Measurements from ENCODE around the gene DPP4. TPM values are rescaled to one million over a fixed set of nuclear protein-coding genes. Genes with fewer than 3 reads are reported as not detected.
"Not testable (repeated sequence)": the region's sequence is repeated elsewhere in the genome, so short reads cannot be mapped to it uniquely, and the experiment has no call there.

DPP4 gene
- total RNA-seq, 1 donor from 2014 or later = not detected

DNA sequence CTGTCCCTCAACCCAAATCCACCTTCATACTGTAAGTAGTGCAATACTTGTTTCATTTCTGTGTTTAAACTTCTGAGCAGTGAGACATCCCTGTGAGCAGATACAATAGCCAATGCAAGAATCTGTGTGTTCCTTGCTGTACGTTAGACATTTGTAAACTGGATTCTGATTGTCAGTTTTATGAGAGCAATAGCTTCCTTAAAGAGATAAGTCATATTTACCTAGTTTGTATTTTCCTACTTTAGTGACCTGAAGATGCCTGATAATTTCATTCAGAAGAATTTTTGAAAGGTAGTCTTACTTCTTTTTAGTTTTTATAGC is 90.7 kb downstream of the DPP4 start:
- no peak overlapping the region for H3K27ac Mint-ChIP-seq (ENCODE audit: unreplicated experiment)
- TF ChIP-seq, protein P1, sequence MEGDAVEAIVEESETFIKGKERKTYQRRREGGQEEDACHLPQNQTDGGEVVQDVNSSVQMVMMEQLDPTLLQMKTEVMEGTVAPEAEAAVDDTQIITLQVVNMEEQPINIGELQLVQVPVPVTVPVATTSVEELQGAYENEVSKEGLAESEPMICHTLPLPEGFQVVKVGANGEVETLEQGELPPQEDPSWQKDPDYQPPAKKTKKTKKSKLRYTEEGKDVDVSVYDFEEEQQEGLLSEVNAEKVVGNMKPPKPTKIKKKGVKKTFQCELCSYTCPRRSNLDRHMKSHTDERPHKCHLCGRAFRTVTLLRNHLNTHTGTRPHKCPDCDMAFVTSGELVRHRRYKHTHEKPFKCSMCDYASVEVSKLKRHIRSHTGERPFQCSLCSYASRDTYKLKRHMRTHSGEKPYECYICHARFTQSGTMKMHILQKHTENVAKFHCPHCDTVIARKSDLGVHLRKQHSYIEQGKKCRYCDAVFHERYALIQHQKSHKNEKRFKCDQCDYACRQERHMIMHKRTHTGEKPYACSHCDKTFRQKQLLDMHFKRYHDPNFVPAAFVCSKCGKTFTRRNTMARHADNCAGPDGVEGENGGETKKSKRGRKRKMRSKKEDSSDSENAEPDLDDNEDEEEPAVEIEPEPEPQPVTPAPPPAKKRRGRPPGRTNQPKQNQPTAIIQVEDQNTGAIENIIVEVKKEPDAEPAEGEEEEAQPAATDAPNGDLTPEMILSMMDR (IDR thresholded peaks at IDR 0.05) = no peak
- H3K27me3 Mint-ChIP-seq (ENCODE audit: unreplicated experiment) = no peaks in the 10 kb centered on the region
- H3K36me3 Mint-ChIP-seq (ENCODE audit: unreplicated experiment) = no peaks in the 10 kb centered on the region
- no peak for DNase-seq (ENCODE audit: extremely low spot score, unreplicated experiment)
- peaks cover 2% of the 10 kb centered on the region for H3K4me1 Mint-ChIP-seq (ENCODE audit: unreplicated experiment)
- H3K4me3 Mint-ChIP-seq (ENCODE audit: unreplicated experiment) = no peak overlapping the region
- H3K9me3 Mint-ChIP-seq (ENCODE audit: unreplicated experiment) = no peaks in the 10 kb centered on the region

DNA sequence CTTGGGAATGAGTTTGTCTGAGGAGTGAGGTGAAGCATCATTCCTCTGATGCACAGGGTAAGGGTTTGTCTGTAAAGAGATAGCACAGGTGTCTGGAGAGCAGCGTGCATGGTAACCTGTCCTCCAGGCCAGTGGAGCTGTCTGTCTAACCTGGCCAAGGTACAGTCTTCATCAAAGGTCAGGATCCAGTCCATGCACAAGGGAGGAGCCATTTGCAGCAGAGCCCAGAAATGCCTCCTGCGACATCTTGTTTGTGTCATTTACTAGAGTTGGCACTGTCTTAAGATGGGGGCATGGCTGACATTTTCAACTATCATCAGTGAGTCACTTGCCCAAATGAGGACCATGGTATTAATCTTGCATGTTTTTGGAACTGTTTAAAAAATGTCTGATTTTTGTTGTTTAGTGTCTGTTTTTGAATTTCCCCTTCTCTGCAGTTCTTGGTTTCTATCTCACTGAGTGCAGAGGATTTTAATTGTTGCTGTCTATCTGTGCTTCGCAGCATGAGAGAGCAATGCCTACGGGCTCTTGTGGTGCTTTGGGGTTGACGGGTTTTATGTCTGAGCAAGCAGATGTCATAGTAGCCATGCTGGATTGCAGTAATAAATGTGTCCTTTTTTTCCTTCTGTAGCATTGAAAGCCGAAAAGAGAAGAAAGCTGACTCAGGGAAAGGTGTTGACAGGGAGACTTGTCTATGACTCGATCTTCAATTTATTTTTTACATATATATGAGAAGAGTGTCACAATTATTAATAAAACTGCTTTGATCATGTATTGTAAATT is 91.3 kb downstream of the DPP4 start:
- no peak overlapping the region for H3K4me3 Mint-ChIP-seq (ENCODE audit: unreplicated experiment)
- H3K27ac Mint-ChIP-seq (ENCODE audit: unreplicated experiment) = no peak overlapping the region
- H3K27me3 Mint-ChIP-seq (ENCODE audit: unreplicated experiment) = no peaks in the 10 kb centered on the region
- TF ChIP-seq, protein P1 (IDR thresholded peaks at IDR 0.05) = no peak
- no peaks in the 10 kb centered on the region for H3K36me3 Mint-ChIP-seq (ENCODE audit: unreplicated experiment)
- peaks cover 2% of the 10 kb centered on the region for H3K4me1 Mint-ChIP-seq (ENCODE audit: unreplicated experiment)
- no peaks in the 10 kb centered on the region for H3K9me3 Mint-ChIP-seq (ENCODE audit: unreplicated experiment)
- DNase-seq (ENCODE audit: extremely low spot score, unreplicated experiment) = no peak

DNA sequence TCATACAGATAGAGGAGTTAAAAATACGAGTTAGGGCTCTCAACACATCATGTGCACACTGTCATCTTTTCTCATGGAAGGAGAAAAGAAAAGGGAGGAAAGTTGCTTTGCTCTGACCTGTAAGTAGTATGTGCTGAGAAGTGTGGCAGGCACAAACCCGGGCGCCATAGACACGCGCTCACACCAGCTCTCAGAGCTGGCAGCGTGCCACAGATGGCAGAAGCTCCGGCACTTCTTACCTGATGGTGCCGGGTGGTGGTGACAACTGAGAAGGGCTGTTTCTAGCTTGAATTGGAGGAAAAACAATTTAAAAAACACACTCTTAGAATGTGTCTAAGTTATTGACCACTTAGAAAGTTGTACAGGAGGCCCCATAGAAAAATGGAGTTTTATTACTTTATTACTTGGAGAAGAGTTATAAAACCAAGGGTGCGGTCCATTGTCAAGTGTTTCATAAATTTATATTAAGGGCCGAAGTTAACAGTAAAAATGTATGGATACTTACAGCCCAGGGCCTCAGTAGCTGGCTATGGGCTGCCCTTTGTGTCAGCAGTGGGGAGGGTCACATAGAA is 92.2 kb downstream of the DPP4 start:
- H3K9me3 Mint-ChIP-seq (ENCODE audit: unreplicated experiment) = no peaks in the 10 kb centered on the region
- no peak overlapping the region for H3K27ac Mint-ChIP-seq (ENCODE audit: unreplicated experiment)
- no peak overlapping the region for H3K4me3 Mint-ChIP-seq (ENCODE audit: unreplicated experiment)
- no peaks in the 10 kb centered on the region for H3K36me3 Mint-ChIP-seq (ENCODE audit: unreplicated experiment)
- TF ChIP-seq, protein P1 (IDR thresholded peaks at IDR 0.05) = no peak
- no peak for DNase-seq (ENCODE audit: extremely low spot score, unreplicated experiment)
- no peaks in the 10 kb centered on the region for H3K27me3 Mint-ChIP-seq (ENCODE audit: unreplicated experiment)
- peaks cover 3% of the 10 kb centered on the region for H3K4me1 Mint-ChIP-seq (ENCODE audit: unreplicated experiment)

DNA sequence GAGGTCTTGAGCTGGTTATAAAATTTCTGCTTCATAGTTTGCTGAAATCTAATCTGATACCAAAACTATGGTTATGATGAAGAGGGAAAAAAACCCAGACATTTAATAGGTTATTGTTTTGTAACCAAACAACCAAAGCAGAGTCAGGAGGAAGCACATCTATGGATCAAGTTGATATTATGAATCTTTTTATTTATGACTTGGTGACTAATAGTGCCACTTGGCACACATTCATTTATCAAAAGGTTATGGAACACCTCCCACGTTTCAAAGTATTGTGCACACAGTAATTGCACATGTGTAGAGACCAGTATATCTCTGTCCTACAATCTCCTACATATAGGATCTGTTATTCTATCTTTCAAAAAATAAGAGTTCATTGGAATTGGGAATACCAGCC is 93.0 kb downstream of the DPP4 start:
- Mint-ChIP-seq H3K27ac (ENCODE audit: unreplicated experiment) (no peak overlapping the region), H3K9me3 (ENCODE audit: unreplicated experiment) (no peaks in the 10 kb centered on the region), H3K27me3 (ENCODE audit: unreplicated experiment) (no peaks in the 10 kb centered on the region), H3K4me1 (ENCODE audit: unreplicated experiment) (peaks cover 3% of the 10 kb centered on the region), H3K36me3 (ENCODE audit: unreplicated experiment) (no peaks in the 10 kb centered on the region), H3K4me3 (ENCODE audit: unreplicated experiment) (no peak overlapping the region)
- TF ChIP-seq, protein P1 (IDR thresholded peaks at IDR 0.05) = no peak
- DNase-seq (ENCODE audit: extremely low spot score, unreplicated experiment) = no peak

DNA sequence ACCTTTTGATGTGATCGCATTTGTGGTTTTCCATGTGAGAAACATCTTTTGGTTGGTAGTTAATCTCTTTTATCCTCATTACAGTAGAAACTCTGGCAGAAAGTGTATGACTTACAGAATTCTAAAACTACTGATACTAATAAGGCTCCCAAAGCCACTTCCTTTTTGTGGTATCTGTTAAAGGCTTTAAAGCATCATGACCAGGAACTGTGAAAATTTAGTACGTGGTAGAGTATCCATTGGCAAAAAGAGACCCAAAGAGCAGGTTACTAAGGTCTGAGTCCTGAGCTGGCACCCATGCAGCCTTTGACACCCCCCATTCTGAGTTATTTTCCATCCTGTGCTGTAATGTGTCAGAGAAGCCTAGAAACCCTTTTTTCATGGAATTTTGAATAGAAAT is 94.5 kb downstream of the DPP4 start:
- no peaks in the 10 kb centered on the region for H3K36me3 Mint-ChIP-seq (ENCODE audit: unreplicated experiment)
- H3K4me3 Mint-ChIP-seq (ENCODE audit: unreplicated experiment) = no peak overlapping the region
- H3K9me3 Mint-ChIP-seq (ENCODE audit: unreplicated experiment) = no peaks in the 10 kb centered on the region
- H3K4me1 Mint-ChIP-seq (ENCODE audit: unreplicated experiment) = peaks cover 3% of the 10 kb centered on the region
- H3K27me3 Mint-ChIP-seq (ENCODE audit: unreplicated experiment) = no peaks in the 10 kb centered on the region
- no peak overlapping the region for H3K27ac Mint-ChIP-seq (ENCODE audit: unreplicated experiment)
- no peak for DNase-seq (ENCODE audit: extremely low spot score, unreplicated experiment)
- TF ChIP-seq, protein P1 (IDR thresholded peaks at IDR 0.05) = no peak

DNA sequence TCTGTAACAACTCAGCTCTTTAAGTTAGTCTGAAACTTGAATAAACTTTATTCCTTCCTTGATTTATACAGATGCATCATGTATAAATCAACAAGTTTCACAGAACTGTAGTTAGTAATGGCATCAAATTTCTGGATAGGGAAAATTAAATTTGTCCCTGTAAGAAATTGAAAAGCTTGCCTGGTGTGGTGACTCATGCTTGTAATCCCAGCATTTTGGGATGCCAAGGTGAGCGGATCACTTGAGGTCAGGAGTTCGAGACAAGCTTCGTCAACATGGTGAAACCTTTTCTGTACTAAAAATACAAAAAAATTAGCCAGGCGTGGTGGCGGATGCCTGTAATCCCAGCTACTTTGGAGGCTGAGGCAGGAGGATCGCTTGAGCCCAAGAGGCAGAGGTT is 96.1 kb downstream of the DPP4 start:
- H3K4me3 Mint-ChIP-seq (ENCODE audit: unreplicated experiment) = not testable (repeated sequence)

More for the DNA sequence above, 96.1 kb downstream of the DPP4 start:
- not testable (repeated sequence) for H3K9me3 Mint-ChIP-seq (ENCODE audit: unreplicated experiment); H3K36me3 Mint-ChIP-seq (ENCODE audit: unreplicated experiment); H3K27ac Mint-ChIP-seq (ENCODE audit: unreplicated experiment); H3K4me1 Mint-ChIP-seq (ENCODE audit: unreplicated experiment); H3K27me3 Mint-ChIP-seq (ENCODE audit: unreplicated experiment); DNase-seq (ENCODE audit: extremely low spot score, unreplicated experiment)
